GM15510 (cell line): ENCODE results near the gene ABCD2.

Experiments
- POLR2A ChIP-seq: IDR thresholded peaks from 3 replicates; pipeline ENCODE4 v1.6.1; 2011; ENCODE audit warnings: borderline replicate concordance; ENCODE audit not compliant: insufficient read length; ENCODE audit errors: extremely low read depth

Gene ABCD2

GRCh38 chr12:39510001-39510400 lies 109.6 kb downstream of the ABCD2 start:
- TF ChIP-seq POLR2A = no peak

- TF ChIP-seq POLR2A = no peak
Measured at GRCh38 chr12:39505554-39505953, 114.0 kb downstream of the ABCD2 start.

GRCh38 chr12:39505023-39505422 lies 114.6 kb downstream of the ABCD2 start:
- TF ChIP-seq POLR2A = no peak

- no peak for TF ChIP-seq POLR2A
Measured at GRCh38 chr12:39503439-39503838, 116.2 kb downstream of the ABCD2 start.

DNA sequence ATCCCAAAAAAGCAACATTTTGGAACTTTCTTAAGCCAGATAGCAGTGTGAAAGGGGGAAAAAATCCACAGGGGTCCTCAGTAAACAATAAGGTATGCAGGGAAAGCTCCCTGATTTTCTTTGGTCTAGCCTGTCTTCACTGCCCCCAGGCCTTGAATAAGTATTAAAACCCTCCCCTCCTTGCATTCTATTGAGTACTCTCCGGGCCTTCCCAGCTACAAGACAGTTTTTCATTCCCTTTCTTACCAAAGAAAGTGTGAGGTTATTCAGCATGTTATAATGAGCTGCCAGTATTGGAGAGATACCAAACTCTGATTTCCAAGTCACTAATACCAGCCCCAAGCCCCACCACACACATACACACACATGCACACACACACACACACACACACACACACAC lies 116.9 kb downstream of the ABCD2 start:
- TF ChIP-seq POLR2A = no peak
